Dendritic cell treated with granulocyte-macrophage colony-stimulating factor and Interleukin-4, amounts not matched to agents 40 ng/mL and 50 ng/mL, for 4 days (primary cell): Measurements from ENCODE around the gene RNF214.

Experiments
- H3K27ac Mint-ChIP-seq: one replicate; pipeline ENCODE4 v1.8.0; 2022; ENCODE audit warnings: mild to moderate bottlenecking, mixed read lengths
- H3K27me3 Mint-ChIP-seq: one replicate; pipeline ENCODE4 v1.8.0; 2022; ENCODE audit warnings: mild to moderate bottlenecking, mixed read lengths
- H3K36me3 Mint-ChIP-seq: one replicate; pipeline ENCODE4 v1.8.0; 2022; ENCODE audit warnings: low read depth, mixed read lengths
- H3K4me1 Mint-ChIP-seq: one replicate; pipeline ENCODE4 v1.8.0; 2022; ENCODE audit warnings: low read depth, mixed read lengths
- H3K4me3 Mint-ChIP-seq: one replicate; pipeline ENCODE4 v1.8.0; 2022; ENCODE audit warnings: mild to moderate bottlenecking, moderate library complexity, mixed read lengths
- H3K9me3 Mint-ChIP-seq: one replicate; pipeline ENCODE4 v1.8.0; 2022; ENCODE audit warnings: mixed read lengths
- intact Hi-C: fragments of 100-400 bp; cut with micrococcal nuclease; formaldehyde crosslinking; loops from one replicate; pipeline ENCODE4 v1.15.0; 2022

The RNF214 gene

GRCh38 chr11:117225553-117226170, 6.8 kb upstream of the RNF214 start:
- H3K4me1 Mint-ChIP-seq, result peaks cover 30% of the 10 kb centered on the region

GRCh38 chr11:117226388-117227385, 5.8 kb upstream of the RNF214 start:
- intact Hi-C loops, result loop anchor here (1.0 to 10.0 kb wide), 2 partner anchors 45 to 352 kb away; no protein-coding TSS in a partner anchor
- Mint-ChIP-seq H3K36me3 (peaks cover 94% of the 10 kb centered on the region), H3K4me3 (no peak overlapping the region), H3K27ac (peak overlapping the region; percentile 34), H3K27me3 (no peaks in the 10 kb centered on the region), H3K4me1 (peaks cover 32% of the 10 kb centered on the region), H3K9me3 (no peaks in the 10 kb centered on the region)

More at GRCh38 chr11:117225553-117226170, 6.8 kb upstream of the RNF214 start:
- no peaks in the 10 kb centered on the region for H3K27me3 Mint-ChIP-seq
- peaks cover 98% of the 10 kb centered on the region for H3K36me3 Mint-ChIP-seq
- H3K27ac Mint-ChIP-seq, result no peak overlapping the region
- no peaks in the 10 kb centered on the region for H3K9me3 Mint-ChIP-seq
- no peak overlapping the region for H3K4me3 Mint-ChIP-seq
- intact Hi-C loops, result loop anchor here (1.0 to 10.0 kb wide), 2 partner anchors 44 to 351 kb away; no protein-coding TSS in a partner anchor

- H3K27ac Mint-ChIP-seq, result no peak overlapping the region
- H3K4me3 Mint-ChIP-seq, result no peak overlapping the region
- H3K27me3 Mint-ChIP-seq, result no peaks in the 10 kb centered on the region
- peaks cover 94% of the 10 kb centered on the region for H3K36me3 Mint-ChIP-seq
- H3K4me1 Mint-ChIP-seq, result peaks cover 27% of the 10 kb centered on the region
- intact Hi-C loops, result loop anchor here (10.0 kb wide), 1 partner anchor 353 kb away; no protein-coding TSS in a partner anchor
- H3K9me3 Mint-ChIP-seq, result no peaks in the 10 kb centered on the region
Observed at GRCh38 chr11:117228091-117228490, 4.4 kb upstream of the RNF214 start.

- Mint-ChIP-seq H3K27me3 (no peaks in the 10 kb centered on the region), H3K27ac (no peak overlapping the region), H3K4me3 (no peak overlapping the region), H3K9me3 (no peaks in the 10 kb centered on the region), H3K36me3 (peaks cover 82% of the 10 kb centered on the region), H3K4me1 (peaks cover 40% of the 10 kb centered on the region)
- intact Hi-C loops, result loop anchor here (10.0 kb wide), 1 partner anchor 355 kb away; no protein-coding TSS in a partner anchor
Observed at GRCh38 chr11:117229411-117229810, 3.1 kb upstream of the RNF214 start.

- Mint-ChIP-seq H3K27ac (peak overlapping the region; percentile 96), H3K4me3 (no peak overlapping the region), H3K4me1 (peaks cover 40% of the 10 kb centered on the region), H3K36me3 (peaks cover 77% of the 10 kb centered on the region), H3K9me3 (no peaks in the 10 kb centered on the region), H3K27me3 (no peaks in the 10 kb centered on the region)
- intact Hi-C loops, result loop anchor here (5.0 to 10.0 kb wide), 3 partner anchors 87 to 443 kb away; partner anchors contain the start of genes BACE1 and ZPR1
Observed at GRCh38 chr11:117229931-117230285, 2.6 kb upstream of the RNF214 start.

- intact Hi-C loops, result loop anchor here (5.0 kb wide), 2 partner anchors 87 to 443 kb away; partner anchors contain the start of genes BACE1 and ZPR1
- H3K36me3 Mint-ChIP-seq, result peaks cover 72% of the 10 kb centered on the region
- peak overlapping the region; percentile 96 for H3K27ac Mint-ChIP-seq
- H3K4me1 Mint-ChIP-seq, result peaks cover 40% of the 10 kb centered on the region
- H3K27me3 Mint-ChIP-seq, result no peaks in the 10 kb centered on the region
- no peaks in the 10 kb centered on the region for H3K9me3 Mint-ChIP-seq
- peak overlapping the region; percentile 94 for H3K4me3 Mint-ChIP-seq
Observed at GRCh38 chr11:117230286-117230961, 2.0 kb upstream of the RNF214 start.

- H3K27ac Mint-ChIP-seq, result peak overlapping the region; percentile 96
- peak overlapping the region; percentile 94 for H3K4me3 Mint-ChIP-seq
- no peaks in the 10 kb centered on the region for H3K27me3 Mint-ChIP-seq
- intact Hi-C loops, result loop anchor here (5.0 kb wide), 2 partner anchors 86 to 444 kb away; partner anchors contain the start of genes BACE1 and ZPR1
- H3K9me3 Mint-ChIP-seq, result no peaks in the 10 kb centered on the region
- H3K36me3 Mint-ChIP-seq, result peaks cover 69% of the 10 kb centered on the region
- H3K4me1 Mint-ChIP-seq, result peaks cover 40% of the 10 kb centered on the region
Observed at GRCh38 chr11:117230999-117231841, 1.3 kb upstream of the RNF214 start.

- H3K4me1 Mint-ChIP-seq, result peaks cover 40% of the 10 kb centered on the region
- intact Hi-C loops, result loop anchor here (5.0 kb wide), 2 partner anchors 86 to 444 kb away; partner anchors contain the start of genes BACE1 and ZPR1
- H3K4me3 Mint-ChIP-seq, result peak within 1 kb of the TSS; percentile 94
- H3K27ac Mint-ChIP-seq, result peak within 1 kb of the TSS; percentile 96
- no peaks in the 10 kb centered on the region for H3K9me3 Mint-ChIP-seq
- H3K36me3 Mint-ChIP-seq, result peaks cover 69% of the 10 kb centered on the region
- H3K27me3 Mint-ChIP-seq, result no peaks in the 10 kb centered on the region
Observed at GRCh38 chr11:117231842-117232091, 704 bp upstream of the RNF214 start, which contains the start of gene PCSK7. Gene PCSK7, minus strand, starts transcription at chr11:117232073. Its CDS starts 2,229 bp downstream, at chr11:117229844.

GRCh38 chr11:117232911-117233409, 489 bp downstream of the RNF214 start:
- H3K27ac Mint-ChIP-seq, result peak overlapping the region; percentile 96
- peak overlapping the region; percentile 93 for H3K4me3 Mint-ChIP-seq
- no peaks in the 10 kb centered on the region for H3K27me3 Mint-ChIP-seq
- intact Hi-C loops, result loop anchor here (5.0 kb wide), 2 partner anchors 84 to 446 kb away; partner anchors contain the start of genes BACE1 and ZPR1
- H3K9me3 Mint-ChIP-seq, result no peaks in the 10 kb centered on the region
- peaks cover 57% of the 10 kb centered on the region for H3K36me3 Mint-ChIP-seq
- H3K4me1 Mint-ChIP-seq, result peaks cover 40% of the 10 kb centered on the region

GRCh38 chr11:117238221-117238620, 5.8 kb downstream of the RNF214 start:
- Mint-ChIP-seq H3K9me3 (no peaks in the 10 kb centered on the region), H3K27me3 (no peaks in the 10 kb centered on the region), H3K4me3 (no peak overlapping the region), H3K27ac (no peak overlapping the region), H3K36me3 (peaks cover 56% of the 10 kb centered on the region), H3K4me1 (peaks cover 12% of the 10 kb centered on the region)
- intact Hi-C loops, result no loop called here

- H3K36me3 Mint-ChIP-seq, result peaks cover 62% of the 10 kb centered on the region
- no peaks in the 10 kb centered on the region for H3K27me3 Mint-ChIP-seq
- H3K27ac Mint-ChIP-seq, result no peak overlapping the region
- no peaks in the 10 kb centered on the region for H3K9me3 Mint-ChIP-seq
- H3K4me1 Mint-ChIP-seq, result peaks cover 1% of the 10 kb centered on the region
- intact Hi-C loops, result no loop called here
- no peak overlapping the region for H3K4me3 Mint-ChIP-seq
Observed at GRCh38 chr11:117239295-117239694, 6.8 kb downstream of the RNF214 start.

- Mint-ChIP-seq H3K4me3 (no peak overlapping the region), H3K27ac (no peak overlapping the region), H3K36me3 (peaks cover 79% of the 10 kb centered on the region), H3K9me3 (no peaks in the 10 kb centered on the region), H3K4me1 (no peaks in the 10 kb centered on the region), H3K27me3 (no peaks in the 10 kb centered on the region)
- intact Hi-C loops, result no loop called here
Observed at GRCh38 chr11:117248341-117248740, 15.9 kb downstream of the RNF214 start.
